Psoas muscle (tissue), 8 donors: Measurements from ENCODE around the gene DMBT1. TPM values are rescaled to one million over a fixed set of nuclear protein-coding genes. Genes with fewer than 3 reads are reported as not detected.
A peak's percentile ranks its signal among the peaks of the same experiment; 100 is the strongest.
"Not testable (repeated sequence)": the region's sequence is repeated elsewhere in the genome, so short reads cannot be mapped to it uniquely, and the experiment has no call there.

ENCODE experiments used
- ATAC-seq, 4 donors: fragments of 200-7000 bp; cut with Tn5 transposase; one replicate each; pipeline ENCODE4 v1.9.1; 2020; ENCODE audit warnings: moderate library complexity in 3 of 4, mild to moderate bottlenecking in 2 of 4
- DNase-seq, 2 donors: peaks; one replicate each; pipeline ENCODE4 v3.0.0-alpha.2; 2020
- H3K27ac ChIP-seq: fragments of 200-600 bp; one replicate; pipeline ENCODE4 v1.8.0; 2022
- H3K27me3 ChIP-seq, 3 donors: fragments of 200-600 bp in 1 of 3; one replicate each; pipeline versions ENCODE4 v1.6.1 to v1.8.0; 2013 to 2022; ENCODE audit warnings: low read length in 2 of 3, mild to moderate bottlenecking in 2 of 3, moderate library complexity in 1 of 3; ENCODE audit not compliant: insufficient read depth in 3 of 3
- H3K36me3 ChIP-seq, 2 donors: fragments of 200-600 bp in 1 of 2; one replicate each; pipeline versions ENCODE4 v1.6.1 to v1.8.0; 2013 to 2022; ENCODE audit warnings: low read depth in 1 of 2, mild to moderate bottlenecking in 1 of 2, moderate library complexity in 1 of 2; ENCODE audit not compliant: insufficient read depth in 1 of 2
- H3K4me1 ChIP-seq: fragments of 200-600 bp; one replicate; pipeline ENCODE4 v1.8.0; 2022
- H3K4me3 ChIP-seq: fragments of 200-600 bp; one replicate; pipeline ENCODE4 v1.8.0; 2022; ENCODE audit warnings: mild to moderate bottlenecking
- H3K9me3 ChIP-seq: fragments of 200-600 bp; one replicate; pipeline ENCODE4 v1.8.0; 2022
- WGBS, 3 donors: extraction: QIAGEN DNeasy Blood & Tissue Kit; methylation state at CpG; one replicate each; pipeline versions ENCODE4 v1.1.6 to v1.1.7; 2013; 5-methylcytosine and 5-hydroxymethylcytosine counted together
- intact Hi-C, 2 donors: fragments of 100-400 bp; cut with DNase I; formaldehyde crosslinking; loops; one replicate each; pipeline versions ENCODE4 v1.11.0 to v1.14.2; 2022
- polyA plus RNA-seq, 3 donors: library from polyadenylated mRNA; stranded (reverse); fragments of 200-250 nt; gene quantifications; one replicate each; pipeline ENCODE4 v1.2.3, GENCODE V29; 2013
- total RNA-seq, 4 donors: library from RNA; stranded (reverse); fragmentation: NEBNext Ultra II Directional in 2 of 4; extraction: Animal tissue kit (Norgen Biotek cat#: 25700) in 2 of 4; gene quantifications; one replicate each; pipeline versions ENCODE4 v1.2.1 to v1.2.4, GENCODE V29; 2021 to 2023
- TF ChIP-seq, protein P1 (sequence below): fragments of 200-600 bp; IDR thresholded peaks from one replicate; pipeline ENCODE4 v1.8.0; 2022; ENCODE audit warnings: antibody characterized with exemption
- donor health status: healthy with polysubstance abuse.
- donor health status: DM: no; HTN: no; CAD: no; lungs with moderate emphysema.
- donor health status: Bipolar disorder and iron deficiency.
- donor health status: healthy.
- donor health status: DM: yes; HTN: yes; CAD: no.
- donor health status: DM: no; HTN: no; CAD: no.
- donor health status: DM: no; HTN: no; CAD: no.
- donor health status: DM: yes; HTN: yes; CAD: no.

Gene DMBT1
- total and polyA plus RNA-seq, 7 donors, result 0.03 to 0.43 (median 0.19) TPM

DNA sequence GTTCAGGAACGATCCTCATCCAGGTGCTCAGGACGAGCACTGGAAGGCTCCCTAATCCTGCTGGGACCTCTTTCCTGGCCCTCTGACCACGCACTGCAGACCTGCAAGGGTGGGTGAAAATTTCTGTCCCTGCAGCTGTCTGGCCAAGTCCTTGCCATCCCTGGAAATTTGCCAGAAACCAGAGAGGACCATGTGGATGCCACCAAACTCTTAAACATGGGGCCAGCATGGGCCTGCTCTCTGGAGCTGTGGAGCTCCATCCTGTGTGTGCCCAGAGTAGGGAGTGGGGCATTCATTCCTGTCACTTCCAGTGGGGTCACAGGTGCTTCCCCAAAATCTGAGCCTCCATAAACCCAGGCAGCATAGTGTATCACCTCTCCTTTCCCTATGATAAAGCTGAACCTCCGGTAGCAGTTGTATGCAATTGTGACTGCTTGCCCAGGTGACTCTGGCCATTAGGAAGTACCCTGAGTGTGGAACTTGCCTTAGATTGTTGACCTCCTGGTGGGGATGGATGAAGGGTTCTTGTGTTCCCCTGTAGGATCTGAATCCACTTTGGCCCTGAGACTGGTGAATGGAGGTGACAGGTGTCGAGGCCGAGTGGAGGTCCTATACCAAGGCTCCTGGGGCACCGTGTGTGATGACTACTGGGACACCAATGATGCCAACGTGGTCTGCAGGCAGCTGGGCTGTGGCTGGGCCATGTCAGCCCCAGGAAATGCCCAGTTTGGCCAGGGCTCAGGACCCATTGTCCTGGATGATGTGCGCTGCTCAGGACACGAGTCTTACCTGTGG is 57.1 kb downstream of the DMBT1 start:
- Histone ChIP-seq H3K27ac (no peak overlapping the region), H3K4me1 (no peaks in the 10 kb centered on the region), H3K4me3 (no peak overlapping the region), H3K9me3 (no peaks in the 10 kb centered on the region), H3K27me3 (no peaks in the 10 kb centered on the region), H3K36me3 (no peaks in the 10 kb centered on the region)
- WGBS, 3 donors, result 63 to 68% (median 67%) methylated on average over 10 of the region's 10 CpGs
- ATAC-seq (no peak), DNase-seq (no peak)
- TF ChIP-seq, protein P1, sequence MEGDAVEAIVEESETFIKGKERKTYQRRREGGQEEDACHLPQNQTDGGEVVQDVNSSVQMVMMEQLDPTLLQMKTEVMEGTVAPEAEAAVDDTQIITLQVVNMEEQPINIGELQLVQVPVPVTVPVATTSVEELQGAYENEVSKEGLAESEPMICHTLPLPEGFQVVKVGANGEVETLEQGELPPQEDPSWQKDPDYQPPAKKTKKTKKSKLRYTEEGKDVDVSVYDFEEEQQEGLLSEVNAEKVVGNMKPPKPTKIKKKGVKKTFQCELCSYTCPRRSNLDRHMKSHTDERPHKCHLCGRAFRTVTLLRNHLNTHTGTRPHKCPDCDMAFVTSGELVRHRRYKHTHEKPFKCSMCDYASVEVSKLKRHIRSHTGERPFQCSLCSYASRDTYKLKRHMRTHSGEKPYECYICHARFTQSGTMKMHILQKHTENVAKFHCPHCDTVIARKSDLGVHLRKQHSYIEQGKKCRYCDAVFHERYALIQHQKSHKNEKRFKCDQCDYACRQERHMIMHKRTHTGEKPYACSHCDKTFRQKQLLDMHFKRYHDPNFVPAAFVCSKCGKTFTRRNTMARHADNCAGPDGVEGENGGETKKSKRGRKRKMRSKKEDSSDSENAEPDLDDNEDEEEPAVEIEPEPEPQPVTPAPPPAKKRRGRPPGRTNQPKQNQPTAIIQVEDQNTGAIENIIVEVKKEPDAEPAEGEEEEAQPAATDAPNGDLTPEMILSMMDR, result no peak
- intact Hi-C loops, result no loop called here

DNA sequence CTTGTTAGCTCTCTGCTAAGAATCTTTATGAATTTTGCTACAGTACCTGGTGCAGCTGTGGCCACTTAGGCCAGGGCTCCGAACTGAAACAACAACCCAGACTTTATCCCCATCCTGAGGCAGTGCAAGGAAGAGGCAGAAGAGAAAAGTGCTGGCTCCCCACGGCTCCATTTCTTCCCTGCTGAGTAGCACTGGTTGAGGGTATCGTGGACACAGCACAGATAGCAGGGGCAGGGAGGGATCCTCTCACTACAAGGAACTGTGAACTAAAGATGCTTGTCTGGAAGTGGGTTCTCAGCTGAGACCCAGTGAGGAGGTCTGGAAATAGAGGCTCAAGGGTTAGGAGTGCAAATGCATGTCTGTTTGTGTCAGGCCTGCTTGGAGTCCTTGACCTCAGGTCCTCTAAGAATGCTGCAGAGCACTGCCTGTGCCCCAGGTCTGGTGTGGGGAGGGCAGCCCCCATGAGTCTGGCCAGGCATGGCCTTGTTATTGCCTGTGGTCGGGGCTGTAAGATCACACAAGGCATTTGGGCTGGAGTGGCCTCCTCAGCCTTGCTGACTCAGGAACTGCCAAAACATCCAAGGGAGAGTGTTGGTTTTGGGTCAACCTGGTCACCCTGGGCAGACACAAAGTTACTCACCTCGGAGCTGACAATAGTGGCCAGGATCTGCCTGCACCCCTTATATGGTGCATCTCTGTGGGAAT is 58.1 kb downstream of the DMBT1 start:
- intact Hi-C loops, result no loop called here
- TF ChIP-seq, protein P1, result no peak
- ATAC-seq, result no peak
- DNase-seq, result no peak
- 62 to 66% (median 63%) methylated on average over 5 of the region's 5 CpGs for WGBS, 3 donors
- Histone ChIP-seq H3K27ac (no peak overlapping the region), H3K27me3 (no peaks in the 10 kb centered on the region), H3K4me3 (no peak overlapping the region), H3K4me1 (no peaks in the 10 kb centered on the region), H3K36me3 (no peaks in the 10 kb centered on the region), H3K9me3 (no peaks in the 10 kb centered on the region)

DNA sequence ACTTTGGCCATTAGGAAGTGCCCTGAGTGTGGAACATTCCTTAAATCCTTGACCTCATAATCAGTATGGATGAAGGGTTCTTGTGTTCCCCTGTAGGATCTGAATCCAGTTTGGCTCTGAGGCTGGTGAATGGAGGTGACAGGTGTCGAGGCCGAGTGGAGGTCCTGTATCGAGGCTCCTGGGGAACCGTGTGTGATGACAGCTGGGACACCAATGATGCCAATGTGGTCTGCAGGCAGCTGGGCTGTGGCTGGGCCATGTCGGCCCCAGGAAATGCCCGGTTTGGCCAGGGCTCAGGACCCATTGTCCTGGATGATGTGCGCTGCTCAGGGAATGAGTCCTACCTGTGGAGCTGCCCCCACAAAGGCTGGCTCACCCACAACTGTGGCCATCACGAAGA is 60.4 kb downstream of the DMBT1 start:
- intact Hi-C loops, H3K4me1 ChIP-seq, DNase-seq, ATAC-seq, H3K9me3 ChIP-seq, H3K27ac ChIP-seq, H3K36me3 ChIP-seq, H3K27me3 ChIP-seq, H3K4me3 ChIP-seq: not testable (repeated sequence)
- WGBS, 3 donors, result 73 to 82% (median 77%) methylated on average over 8 of the region's 8 CpGs

DNA sequence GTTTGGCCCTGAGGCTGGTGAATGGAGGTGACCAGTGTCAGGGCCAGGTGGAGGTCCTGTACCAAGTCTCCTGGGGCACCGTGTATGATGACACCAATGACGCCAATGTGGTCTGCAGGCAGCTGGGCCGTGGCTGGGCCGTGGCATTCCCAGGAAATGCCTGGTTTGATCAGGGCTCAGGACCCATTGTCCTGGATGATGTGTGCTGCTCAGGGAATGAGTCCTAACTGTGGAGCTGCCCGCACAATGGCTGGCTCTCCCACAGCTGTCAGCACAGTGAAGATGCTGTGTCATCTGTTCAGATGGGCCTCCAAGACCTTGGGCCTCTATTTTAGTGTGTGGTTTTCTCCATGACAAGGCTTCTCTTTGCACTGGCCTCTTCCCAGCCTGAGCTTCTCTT is 64.0 kb downstream of the DMBT1 start:
- ATAC-seq (no peak), DNase-seq (peak in 1 of 2 donors; percentile 12)
- TF ChIP-seq, protein P1, result no peak
- intact Hi-C loops, result no loop called here
- H3K4me3 ChIP-seq, result no peak overlapping the region
- 73 to 90% (median 81%) methylated on average over 5 of the region's 5 CpGs for WGBS, 3 donors
- no peaks in the 10 kb centered on the region for H3K36me3 ChIP-seq
- H3K4me1 ChIP-seq, result no peaks in the 10 kb centered on the region
- no peaks in the 10 kb centered on the region for H3K27me3 ChIP-seq
- H3K9me3 ChIP-seq, result no peaks in the 10 kb centered on the region
- H3K27ac ChIP-seq, result no peak overlapping the region

DNA sequence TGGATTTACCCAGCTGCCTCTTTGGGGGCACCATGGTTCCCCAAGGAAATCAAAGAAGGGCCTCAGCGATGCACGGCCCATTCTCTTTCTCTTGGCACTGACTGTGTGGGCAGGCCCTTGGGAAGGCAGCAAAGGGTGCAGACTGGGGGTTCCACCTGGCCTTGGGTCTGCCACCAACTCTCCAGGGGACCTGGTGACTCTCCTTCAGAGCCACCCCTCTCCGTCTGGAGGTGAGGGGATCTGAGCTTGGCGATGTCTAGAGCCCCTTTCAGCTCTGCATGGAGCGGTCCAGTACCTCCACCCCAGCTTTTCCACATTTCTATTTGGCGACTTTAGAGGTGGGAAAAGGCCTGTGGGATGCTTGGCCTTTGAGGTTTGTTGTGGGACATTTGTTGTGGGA is 70.0 kb downstream of the DMBT1 start:
- 90 to 95% (median 90%) methylated on average over 6 of the region's 6 CpGs for WGBS, 3 donors
- ATAC-seq, result no peak
- Histone ChIP-seq H3K36me3 (no peaks in the 10 kb centered on the region), H3K4me1 (no peaks in the 10 kb centered on the region), H3K9me3 (no peaks in the 10 kb centered on the region), H3K27ac (no peak overlapping the region), H3K4me3 (no peak overlapping the region), H3K27me3 (no peaks in the 10 kb centered on the region)
- intact Hi-C loops, result no loop called here
- DNase-seq, result no peak
- TF ChIP-seq, protein P1, result no peak
